ENCODE results near the gene UNC50. TPM values are rescaled to one million over a fixed set of nuclear protein-coding genes. Genes with fewer than 3 reads are reported as not detected.

UNC50 gene
- total and polyA plus RNA-seq, 2 donors (not counting 1 experiment from before 2014, with no cell fraction given), result 27.2 to 38.8 TPM

DNA sequence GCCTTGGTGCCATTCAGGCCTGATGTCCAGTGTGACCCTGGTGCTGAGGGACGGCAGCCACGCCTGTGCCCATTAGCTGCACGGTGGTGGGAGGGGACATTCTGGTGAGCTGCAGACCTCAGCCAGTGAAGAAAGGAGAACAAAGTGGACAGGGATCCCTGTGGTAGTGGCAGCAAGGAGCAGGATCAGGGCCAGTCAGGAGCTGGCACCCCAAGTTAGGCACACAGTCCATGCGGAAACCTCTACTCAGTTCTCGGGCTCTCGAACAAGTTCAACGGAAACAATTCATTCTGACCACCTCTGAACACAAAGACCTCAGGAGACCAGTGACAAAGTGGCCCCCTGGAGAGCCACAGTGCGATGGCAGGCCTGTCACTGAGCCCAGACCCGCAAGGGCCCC, 30.2 kb upstream of the UNC50 start:
- no peak overlapping the region for H3K27ac Mint-ChIP-seq
- POLR2A ChIA-PET, result no interaction called here
- intact Hi-C loops (cut with micrococcal nuclease), result no loop called here
- Histone ChIP-seq H3K4me2 (replicated peaks; ENCODE audit: low read depth, low read length, poor library complexity, severe bottlenecking) (no peak overlapping the region), H3K36me3 (replicated peaks in 1 of 2; ENCODE audit: control extremely low read depth in 1 of 2, control insufficient read depth in 1 of 2, extremely low read depth in 1 of 2, insufficient read depth in 2 of 2, low read length in 1 of 2) (peaks cover 0 to 17% of the 10 kb centered on the region in 2 experiments), H3K4me1 (ENCODE audit: control insufficient read depth in 2 of 2, insufficient read depth in 2 of 2, low read length in 2 of 2) (peaks cover 6 to 10% of the 10 kb centered on the region in 2 donors), H3K27me3 (replicated peaks in 1 of 4; ENCODE audit: control extremely low read depth in 1 of 4, control insufficient read depth in 3 of 4, insufficient read depth in 4 of 4, low read length in 3 of 4) (no peaks in the 10 kb centered on the region), H3K4me3 (ENCODE audit: control extremely low read depth in 1 of 5, extremely low read depth in 1 of 5, insufficient read depth in 1 of 5, low read depth in 2 of 5, low read length in 4 of 5) (no peak overlapping the region), H2AFZ (ENCODE audit: insufficient read depth, low read depth, low read length, poor library complexity, severe bottlenecking) (no peak overlapping the region), H4K20me1 (ENCODE audit: control insufficient read depth, insufficient read depth, low read length, poor library complexity, severe bottlenecking) (no peaks in the 10 kb centered on the region), H3K27ac (ENCODE audit: low read length in 2 of 2) (no peak overlapping the region), H3K9me3 (ENCODE audit: control extremely low read depth in 1 of 3, control insufficient read depth in 2 of 3, insufficient read depth in 1 of 3, low read length in 2 of 3) (no peaks in the 10 kb centered on the region), H3K9ac (ENCODE audit: low read length) (no peak overlapping the region), H3K79me2 (ENCODE audit: control insufficient read depth, insufficient read depth, low read length) (no peaks in the 10 kb centered on the region)
- ATAC-seq (ENCODE audit: low read depth) (no peak), DNase-seq (no peak)
- CTCF ChIA-PET, result interaction anchor here (1.0 kb wide), 1 partner anchor 18 kb away, joined by 3 read pairs; no protein-coding TSS in a partner anchor
- no peak for TF ChIP-seq EZH2 (IDR thresholded peaks at IDR 0.05; ENCODE audit: borderline replicate concordance, insufficient read depth, low read depth, low read length, poor library complexity, severe bottlenecking)
- TF ChIP-seq, protein P1, sequence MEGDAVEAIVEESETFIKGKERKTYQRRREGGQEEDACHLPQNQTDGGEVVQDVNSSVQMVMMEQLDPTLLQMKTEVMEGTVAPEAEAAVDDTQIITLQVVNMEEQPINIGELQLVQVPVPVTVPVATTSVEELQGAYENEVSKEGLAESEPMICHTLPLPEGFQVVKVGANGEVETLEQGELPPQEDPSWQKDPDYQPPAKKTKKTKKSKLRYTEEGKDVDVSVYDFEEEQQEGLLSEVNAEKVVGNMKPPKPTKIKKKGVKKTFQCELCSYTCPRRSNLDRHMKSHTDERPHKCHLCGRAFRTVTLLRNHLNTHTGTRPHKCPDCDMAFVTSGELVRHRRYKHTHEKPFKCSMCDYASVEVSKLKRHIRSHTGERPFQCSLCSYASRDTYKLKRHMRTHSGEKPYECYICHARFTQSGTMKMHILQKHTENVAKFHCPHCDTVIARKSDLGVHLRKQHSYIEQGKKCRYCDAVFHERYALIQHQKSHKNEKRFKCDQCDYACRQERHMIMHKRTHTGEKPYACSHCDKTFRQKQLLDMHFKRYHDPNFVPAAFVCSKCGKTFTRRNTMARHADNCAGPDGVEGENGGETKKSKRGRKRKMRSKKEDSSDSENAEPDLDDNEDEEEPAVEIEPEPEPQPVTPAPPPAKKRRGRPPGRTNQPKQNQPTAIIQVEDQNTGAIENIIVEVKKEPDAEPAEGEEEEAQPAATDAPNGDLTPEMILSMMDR (IDR thresholded peaks at IDR 0.05), result no peak
- H3K4me1 Mint-ChIP-seq, result peaks cover 10% of the 10 kb centered on the region
- 98% methylated on average over 9 of the region's 9 CpGs for WGBS (ENCODE audit: insufficient coverage)
- no peaks in the 10 kb centered on the region for H3K27me3 Mint-ChIP-seq
- no peak overlapping the region for H3K4me3 Mint-ChIP-seq
- H3K9me3 Mint-ChIP-seq (ENCODE audit: insufficient read depth), result no peaks in the 10 kb centered on the region

DNA sequence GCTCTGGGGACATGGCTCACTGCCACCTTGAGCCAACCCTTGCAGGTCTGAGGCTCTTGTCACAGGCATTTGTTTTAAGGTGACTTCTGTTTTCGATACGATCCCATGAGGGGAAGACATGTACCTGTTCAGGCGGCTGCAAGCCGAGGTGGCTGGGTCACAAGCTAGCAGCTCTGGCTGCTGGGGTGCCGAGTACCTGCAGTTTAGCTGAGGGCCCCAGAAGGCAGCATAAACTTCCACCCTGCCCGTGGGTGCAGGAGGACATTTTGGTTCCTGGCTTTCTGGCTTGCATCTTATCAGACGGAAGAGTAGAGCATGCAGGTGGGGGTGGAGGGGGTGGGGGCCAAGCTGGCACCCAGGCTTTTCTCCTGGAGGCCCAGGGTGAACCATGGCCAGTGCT, 28.5 kb upstream of the UNC50 start:
- H3K4me2 ChIP-seq (replicated peaks; ENCODE audit: low read depth, low read length, poor library complexity, severe bottlenecking), result no peak overlapping the region
- ChIA-PET POLR2A (interaction anchor here (0.7 kb wide), 1 partner anchor 85 kb away, joined by 5 read pairs; no protein-coding TSS in a partner anchor), CTCF (interaction anchor here (0.9 to 1.0 kb wide), 2 partner anchors 11 to 168 kb away, joined by 3 read pairs; no protein-coding TSS in a partner anchor)
- H3K9ac ChIP-seq (ENCODE audit: low read length), result no peak overlapping the region
- 99% methylated on average over 7 of the region's 7 CpGs for WGBS (ENCODE audit: insufficient coverage)
- H3K9me3 ChIP-seq (ENCODE audit: control extremely low read depth in 1 of 3, control insufficient read depth in 2 of 3, insufficient read depth in 1 of 3, low read length in 2 of 3), result no peaks in the 10 kb centered on the region
- H3K79me2 ChIP-seq (ENCODE audit: control insufficient read depth, insufficient read depth, low read length), result no peaks in the 10 kb centered on the region
- H3K36me3 ChIP-seq (replicated peaks in 1 of 2; ENCODE audit: control extremely low read depth in 1 of 2, control insufficient read depth in 1 of 2, extremely low read depth in 1 of 2, insufficient read depth in 2 of 2, low read length in 1 of 2), result peaks cover 0 to 20% of the 10 kb centered on the region in 2 experiments
- Mint-ChIP-seq H3K27ac (no peak overlapping the region), H3K9me3 (ENCODE audit: insufficient read depth) (no peaks in the 10 kb centered on the region), H3K4me3 (no peak overlapping the region), H3K4me1 (peaks cover 10% of the 10 kb centered on the region), H3K27me3 (no peaks in the 10 kb centered on the region)
- intact Hi-C loops (cut with micrococcal nuclease), result no loop called here
- H3K27me3 ChIP-seq (replicated peaks in 1 of 4; ENCODE audit: control extremely low read depth in 1 of 4, control insufficient read depth in 3 of 4, insufficient read depth in 4 of 4, low read length in 3 of 4), result no peaks in the 10 kb centered on the region
- H2AFZ ChIP-seq (ENCODE audit: insufficient read depth, low read depth, low read length, poor library complexity, severe bottlenecking), result no peak overlapping the region
- peaks cover 6 to 10% of the 10 kb centered on the region in 2 donors for H3K4me1 ChIP-seq (ENCODE audit: control insufficient read depth in 2 of 2, insufficient read depth in 2 of 2, low read length in 2 of 2)
- TF ChIP-seq, protein P1 (IDR thresholded peaks at IDR 0.05), result no peak
- no peak for TF ChIP-seq EZH2 (IDR thresholded peaks at IDR 0.05; ENCODE audit: borderline replicate concordance, insufficient read depth, low read depth, low read length, poor library complexity, severe bottlenecking)
- H3K27ac ChIP-seq (ENCODE audit: low read length in 2 of 2), result no peak overlapping the region
- H3K4me3 ChIP-seq (ENCODE audit: control extremely low read depth in 1 of 5, extremely low read depth in 1 of 5, insufficient read depth in 1 of 5, low read depth in 2 of 5, low read length in 4 of 5), result no peak overlapping the region
- no peaks in the 10 kb centered on the region for H4K20me1 ChIP-seq (ENCODE audit: control insufficient read depth, insufficient read depth, low read length, poor library complexity, severe bottlenecking)
- DNase-seq (no peak), ATAC-seq (ENCODE audit: low read depth) (no peak)

Measured in B cell (primary cell).